CD4-positive, alpha-beta T cell treated with Interleukin-6 for 4 hours (primary cell): ENCODE data around the gene AGBL2.
"Not testable (repeated sequence)": the region's sequence is repeated elsewhere in the genome, so short reads cannot be mapped to it uniquely, and the experiment has no call there.

Source experiments
- DNase-seq: peaks from one replicate; pipeline ENCODE4 v3.0.0-alpha.2; 2020; ENCODE audit warnings: mixed read lengths

AGBL2 gene, protein sequence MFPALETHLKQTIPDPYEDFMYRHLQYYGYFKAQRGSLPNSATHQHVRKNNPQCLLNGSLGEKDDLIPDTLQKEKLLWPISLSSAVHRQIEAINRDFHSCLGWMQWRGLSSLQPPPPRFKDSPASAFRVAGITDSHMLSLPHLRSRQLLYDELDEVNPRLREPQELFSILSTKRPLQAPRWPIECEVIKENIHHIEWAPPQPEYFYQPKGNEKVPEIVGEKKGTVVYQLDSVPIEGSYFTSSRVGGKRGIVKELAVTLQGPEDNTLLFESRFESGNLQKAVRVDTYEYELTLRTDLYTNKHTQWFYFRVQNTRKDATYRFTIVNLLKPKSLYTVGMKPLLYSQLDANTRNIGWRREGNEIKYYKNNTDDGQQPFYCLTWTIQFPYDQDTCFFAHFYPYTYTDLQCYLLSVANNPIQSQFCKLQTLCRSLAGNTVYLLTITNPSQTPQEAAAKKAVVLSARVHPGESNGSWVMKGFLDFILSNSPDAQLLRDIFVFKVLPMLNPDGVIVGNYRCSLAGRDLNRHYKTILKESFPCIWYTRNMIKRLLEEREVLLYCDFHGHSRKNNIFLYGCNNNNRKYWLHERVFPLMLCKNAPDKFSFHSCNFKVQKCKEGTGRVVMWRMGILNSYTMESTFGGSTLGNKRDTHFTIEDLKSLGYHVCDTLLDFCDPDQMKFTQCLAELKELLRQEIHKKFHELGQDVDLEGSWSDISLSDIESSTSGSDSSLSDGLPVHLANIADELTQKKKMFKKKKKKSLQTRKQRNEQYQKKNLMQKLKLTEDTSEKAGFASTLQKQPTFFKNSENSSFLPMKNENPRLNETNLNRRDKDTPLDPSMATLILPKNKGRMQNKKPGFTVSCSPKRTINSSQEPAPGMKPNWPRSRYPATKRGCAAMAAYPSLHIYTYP

GRCh38 chr11:47715082-47715669, at the start of gene AGBL2:
TSS of gene AGBL2 (minus strand) at chr11:47715369. CDS start at chr11:47714650, 719 bp downstream.
- DNase-seq = peak; percentile 90

DNA sequence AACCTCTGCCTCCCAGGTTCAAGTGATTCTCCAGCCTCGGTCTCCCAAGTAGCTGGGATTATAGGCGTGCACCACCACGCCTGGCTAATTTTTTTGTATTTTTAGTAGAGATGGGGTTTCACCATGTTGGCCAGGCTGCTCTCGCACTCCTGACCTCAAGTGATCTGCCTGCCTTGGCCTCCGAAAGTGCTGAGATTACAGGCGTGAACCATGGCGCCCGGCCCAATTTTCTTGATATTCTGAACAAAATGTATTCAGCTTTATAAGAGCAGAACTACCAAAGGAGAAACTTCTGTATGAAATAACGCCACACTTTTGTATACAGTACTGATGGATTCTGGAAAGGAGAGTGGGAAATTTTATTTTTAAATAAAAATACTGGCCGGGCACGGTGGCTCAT, 44.1 kb upstream of the AGBL2 start:
- not testable (repeated sequence) for DNase-seq

DNA sequence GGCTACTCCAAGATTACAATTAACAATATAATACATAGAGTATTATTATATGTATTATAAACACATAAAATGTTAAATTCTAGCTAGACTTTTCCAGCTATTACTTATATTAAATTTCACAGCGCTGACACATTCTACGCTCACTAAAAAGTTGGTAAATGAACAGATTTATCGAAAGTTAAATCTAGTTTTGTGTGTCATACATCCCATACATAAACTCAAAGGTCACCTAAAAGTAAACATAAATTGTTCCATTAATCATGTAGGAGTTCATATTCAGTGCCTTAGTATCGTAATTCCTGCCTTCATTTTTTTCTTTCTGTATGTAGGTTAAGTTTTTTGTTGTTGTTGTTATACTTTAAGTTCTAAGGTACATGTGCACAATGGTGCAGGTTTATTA, 41.0 kb upstream of the AGBL2 start:
- DNase-seq = no peak

DNA sequence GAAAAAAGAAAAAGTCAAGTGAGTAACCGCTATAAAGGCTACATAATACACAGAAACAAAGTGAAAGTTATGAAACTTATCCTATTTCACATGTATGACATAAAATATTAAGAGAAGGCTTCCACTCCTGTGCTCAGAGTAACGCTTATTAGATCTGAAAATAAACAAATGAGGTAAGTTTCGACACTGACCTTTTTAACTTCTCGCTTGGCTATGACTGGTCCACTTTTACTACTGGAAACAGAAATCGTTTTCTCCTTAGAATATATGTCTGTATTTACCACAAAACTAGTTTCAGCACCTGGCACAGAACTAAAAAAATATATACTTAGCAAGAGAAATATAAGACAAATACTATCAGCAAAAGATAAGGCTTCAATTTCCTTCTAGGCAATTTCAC, 35.6 kb upstream of the AGBL2 start:
- DNase-seq = no peak

DNA sequence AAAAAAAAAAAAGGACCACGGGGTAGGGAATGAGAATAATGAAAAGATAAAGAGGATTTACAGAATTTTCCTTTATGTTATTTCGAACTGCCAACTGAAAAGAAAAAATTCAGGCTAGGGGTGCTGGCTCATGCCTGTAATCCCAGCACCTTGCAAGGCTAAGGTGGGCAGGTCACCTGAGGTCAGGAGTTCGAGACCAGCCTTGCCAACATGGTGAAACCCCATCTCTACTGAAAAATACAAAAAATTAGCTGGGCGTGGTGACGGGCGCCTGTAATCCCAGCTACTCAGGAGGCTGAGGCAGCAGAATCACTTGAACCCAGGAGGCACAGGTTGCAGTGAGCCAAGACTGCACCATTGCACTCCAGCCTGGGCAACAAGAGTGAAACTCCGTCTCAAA, 27.3 kb upstream of the AGBL2 start:
- not testable (repeated sequence) for DNase-seq

DNA sequence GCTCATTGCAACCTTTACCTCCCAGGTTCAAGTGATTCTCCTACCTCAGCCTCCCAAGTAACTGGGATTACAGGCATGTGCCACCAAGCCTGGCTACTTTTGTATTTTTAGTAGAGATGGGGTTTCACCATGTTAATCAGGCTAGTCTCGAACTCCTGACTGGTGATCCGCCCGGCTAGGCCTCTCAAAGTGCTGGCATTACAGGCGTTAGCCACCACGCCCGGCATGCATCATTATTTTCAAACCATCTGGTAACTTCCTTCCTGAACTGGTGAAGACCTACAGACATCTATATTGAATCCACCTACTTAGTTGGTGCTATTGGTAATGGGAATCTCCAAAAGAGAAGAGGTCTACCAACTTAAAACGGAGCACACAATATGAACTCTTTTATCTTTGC, 22.6 kb upstream of the AGBL2 start:
- DNase-seq = not testable (repeated sequence)

GRCh38 chr11:47732271-47732670, 17.1 kb upstream of the AGBL2 start:
- DNase-seq = no peak

DNA sequence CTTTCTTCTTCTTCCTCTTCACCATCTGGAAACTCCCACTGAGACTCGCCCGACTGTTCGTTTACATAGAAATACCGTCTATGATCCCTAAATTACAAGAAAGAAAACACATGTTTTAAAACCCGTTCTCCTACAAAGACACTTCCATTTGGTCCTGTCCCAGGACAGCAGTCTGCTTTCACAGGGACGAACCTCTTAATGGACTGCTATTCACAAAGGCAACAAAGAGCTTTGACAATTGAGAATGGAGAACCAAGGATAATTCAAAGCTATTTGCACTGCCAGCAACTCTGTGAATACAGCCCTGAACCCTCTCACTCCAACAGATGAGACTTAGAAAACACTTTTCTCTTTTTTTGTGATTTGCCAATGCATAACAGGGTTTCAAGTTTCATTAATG, 16.3 kb upstream of the AGBL2 start:
- no peak for DNase-seq

DNA sequence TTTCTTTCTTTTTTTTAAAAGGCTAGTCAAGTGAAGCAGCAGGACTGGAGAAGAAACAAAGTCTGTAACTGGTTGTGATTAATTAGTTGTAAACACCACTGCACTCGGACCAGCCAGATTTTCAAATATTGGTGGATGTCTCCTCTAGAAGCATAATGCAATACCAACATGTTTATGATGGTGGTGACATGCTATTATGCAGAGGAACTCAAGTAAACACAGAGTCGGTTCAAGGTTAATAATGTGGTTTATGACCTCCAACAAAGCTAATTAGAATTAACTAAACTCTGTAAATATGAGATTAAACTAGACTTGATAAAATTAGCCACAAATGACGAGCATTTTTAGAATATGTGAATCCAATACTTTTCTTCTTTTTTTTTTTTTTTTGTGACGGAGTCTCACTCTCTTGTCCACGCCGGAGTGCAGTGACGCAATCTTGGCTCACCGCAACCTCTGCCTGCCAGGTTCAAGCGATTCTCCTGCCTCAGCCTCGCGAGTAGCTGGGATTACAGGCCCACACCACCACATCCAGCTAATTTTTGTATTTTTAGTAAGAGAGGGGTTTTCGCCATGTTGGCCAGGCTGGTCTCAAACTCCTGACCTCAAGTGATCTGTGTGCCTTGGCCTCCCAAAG, 11.8 kb upstream of the AGBL2 start:
- no peak for DNase-seq

- no peak for DNase-seq
These were observed 10.9 kb upstream of the AGBL2 start for GRCh38 chr11:47726118-47726442.

DNA sequence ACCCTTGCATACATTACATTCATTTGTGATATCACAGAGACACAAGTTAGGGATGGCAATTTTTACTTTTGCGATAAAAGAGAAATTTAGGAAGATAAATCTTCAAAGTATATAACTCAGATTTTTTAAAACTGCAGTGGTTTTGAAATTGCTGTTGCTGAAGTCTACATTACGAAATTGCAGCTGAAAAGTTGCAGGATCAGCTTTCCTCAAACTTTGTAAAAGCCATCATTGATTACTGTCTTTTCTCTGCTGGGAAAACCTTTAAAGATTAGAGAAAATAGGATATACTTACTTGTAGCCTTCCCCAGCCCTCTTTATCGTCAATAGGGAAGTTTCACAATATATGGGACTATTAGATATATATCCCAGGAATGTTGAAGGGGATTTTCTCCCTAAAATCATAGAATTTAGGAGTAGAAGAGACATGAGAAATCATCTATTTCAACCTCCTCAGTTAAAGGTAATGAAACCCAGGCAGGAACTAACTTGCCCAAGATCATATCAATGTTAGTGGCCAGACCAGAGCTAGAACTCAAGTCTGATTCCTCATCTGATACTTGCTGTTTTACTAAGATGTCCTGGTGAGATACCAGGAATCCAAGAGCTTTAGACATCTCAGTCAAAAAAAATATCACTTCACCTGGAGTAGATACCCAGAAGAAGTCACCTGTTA, 10.4 kb upstream of the AGBL2 start:
- no peak for DNase-seq

DNA sequence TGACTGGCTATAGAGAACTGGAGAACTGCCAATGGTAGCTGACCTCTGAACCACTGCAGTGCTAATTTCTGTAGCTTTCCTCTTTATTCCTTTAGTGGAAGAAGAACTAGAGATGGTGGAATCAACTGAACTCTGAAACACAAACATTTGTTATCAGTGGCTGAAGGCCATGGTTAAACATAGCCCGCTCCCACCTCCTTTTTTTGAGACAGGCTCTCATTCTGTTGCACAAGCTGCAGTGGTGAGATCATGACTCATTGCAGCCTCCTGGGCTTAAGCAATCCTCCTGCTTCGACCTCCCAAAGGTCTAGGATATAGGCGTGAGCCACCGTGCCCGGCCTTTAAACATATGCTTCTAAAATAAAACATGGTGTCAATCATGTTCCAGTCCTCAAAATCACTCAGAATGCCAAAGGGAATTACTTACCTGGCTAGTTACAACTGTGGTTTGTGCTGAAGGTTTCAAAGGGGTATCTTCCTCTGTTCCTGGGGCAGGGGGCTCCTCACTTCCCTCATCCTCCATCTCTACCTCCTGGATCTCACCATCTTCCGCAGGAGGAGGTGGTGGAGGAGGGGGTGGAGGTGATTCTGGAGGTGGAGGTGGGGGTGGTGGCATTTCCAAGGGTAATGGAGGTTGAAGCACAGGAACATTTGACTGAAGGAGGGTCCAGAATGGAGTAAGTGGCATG, 9.0 kb upstream of the AGBL2 start:
- DNase-seq = no peak

- no peak for DNase-seq
These were observed 7.9 kb upstream of the AGBL2 start for GRCh38 chr11:47723041-47723440.

DNA sequence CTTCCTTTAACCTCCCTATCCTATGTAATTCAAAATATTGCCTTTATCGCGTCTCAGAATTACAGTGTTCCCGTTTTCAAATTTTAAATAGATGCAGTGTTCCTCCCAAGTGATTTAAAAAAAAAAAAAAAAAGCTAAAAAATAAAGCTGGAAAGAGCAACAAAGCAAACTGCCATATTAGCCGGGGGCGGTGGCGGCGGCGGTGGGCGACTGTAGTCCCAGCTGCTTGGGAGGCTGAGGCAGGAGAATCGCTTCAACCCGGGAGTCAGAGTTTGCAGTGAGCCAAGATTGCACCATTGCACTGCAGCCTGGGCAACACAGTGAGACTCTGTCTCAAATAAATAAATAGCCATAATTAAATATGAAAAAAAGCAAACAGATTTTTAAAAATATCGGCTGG, 5.5 kb upstream of the AGBL2 start:
- no peak for DNase-seq

DNA sequence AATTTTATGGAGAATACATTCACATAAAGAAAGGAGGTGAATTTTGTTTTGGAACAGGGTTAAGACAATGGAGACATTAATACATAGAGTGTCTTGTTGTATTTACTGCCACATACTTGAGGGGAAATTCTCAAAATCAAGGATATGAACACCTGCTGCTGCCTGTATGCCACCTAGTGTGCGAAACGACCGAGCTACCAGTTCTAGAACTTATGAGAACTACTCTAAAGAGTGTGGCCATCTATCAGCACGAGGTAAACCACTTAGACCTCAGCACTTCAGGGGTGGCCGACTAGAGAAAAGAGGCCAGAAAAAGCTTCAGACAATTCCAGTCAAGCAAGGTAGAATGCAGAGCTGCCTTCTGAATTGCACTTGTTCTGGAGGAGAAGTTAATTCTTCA, 1.5 kb upstream of the AGBL2 start:
- no peak for DNase-seq

DNA sequence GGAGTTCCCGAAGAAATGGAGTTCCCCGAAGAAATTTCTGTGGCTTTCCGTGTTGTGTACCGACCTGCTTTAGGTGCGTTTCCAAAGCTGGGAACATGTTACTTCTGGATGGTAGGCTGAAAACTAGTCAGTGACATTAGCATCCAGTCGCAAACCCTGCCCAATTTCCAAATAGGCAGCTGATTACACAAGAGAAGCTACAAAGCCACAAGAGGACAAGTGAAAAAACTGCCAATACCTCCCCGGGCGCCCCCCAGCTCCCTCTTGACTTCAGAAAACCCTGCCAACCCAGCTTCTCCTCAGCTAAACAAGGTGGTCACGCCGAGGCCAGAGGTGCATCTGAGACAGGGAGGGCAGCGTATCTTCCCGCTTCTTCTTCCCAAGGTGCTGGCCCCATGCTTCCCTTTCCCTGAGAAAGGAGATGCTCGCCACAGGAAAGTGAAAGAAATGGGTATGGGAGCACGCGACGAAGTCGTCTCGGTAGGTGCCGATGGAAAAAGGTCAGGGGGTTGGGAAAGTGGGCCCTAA, 551 bp downstream of the AGBL2 start:
- peak; percentile 20 for DNase-seq

- no peak for DNase-seq
These were observed 3.4 kb downstream of the AGBL2 start for GRCh38 chr11:47711816-47712215.

GRCh38 chr11:47711225-47711624, 3.9 kb downstream of the AGBL2 start:
- no peak for DNase-seq

DNA sequence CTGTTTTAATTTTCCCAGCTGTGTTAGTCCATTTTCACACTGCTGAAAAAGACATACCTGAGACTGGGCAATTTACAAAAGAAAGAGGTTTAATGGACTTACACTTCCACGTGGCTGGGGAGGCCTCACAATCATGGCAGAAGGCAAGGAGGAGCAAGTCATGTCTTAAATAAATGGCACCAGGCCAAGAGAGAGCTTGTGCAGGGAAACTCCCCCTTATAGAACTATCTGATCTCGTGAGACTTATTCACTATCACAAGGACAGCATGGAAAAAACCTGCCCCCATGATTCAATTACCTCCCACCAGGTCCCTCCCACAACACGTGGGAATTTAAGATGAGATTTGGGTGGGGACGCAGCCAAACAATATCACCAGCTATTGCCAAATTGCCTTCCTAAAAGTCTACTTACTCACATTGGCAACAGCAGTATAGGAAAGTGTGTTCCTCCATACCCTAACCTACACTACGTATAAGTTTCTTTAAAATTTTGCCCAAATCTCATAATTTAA, 7.8 kb downstream of the AGBL2 start:
- not testable (repeated sequence) for DNase-seq

DNA sequence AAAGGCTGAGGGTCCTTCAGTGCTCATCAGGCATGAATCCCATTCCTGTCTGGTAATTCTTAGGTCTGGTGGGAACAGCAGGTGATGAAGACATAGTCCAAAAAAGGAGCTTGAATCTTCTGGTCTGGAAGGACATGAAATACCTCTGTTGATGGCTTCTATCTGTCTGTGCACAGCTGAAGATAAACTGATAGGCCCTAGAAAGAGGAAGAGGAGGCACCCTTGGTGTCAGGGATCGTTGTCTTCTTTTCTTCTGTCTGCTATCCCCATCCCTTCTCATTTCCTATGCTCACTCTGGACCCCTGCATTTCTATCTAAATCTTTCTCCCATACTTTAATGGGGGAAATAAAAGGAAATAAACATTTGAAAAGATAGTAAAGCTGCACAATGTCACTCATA, 9.4 kb downstream of the AGBL2 start:
- DNase-seq = no peak

DNA sequence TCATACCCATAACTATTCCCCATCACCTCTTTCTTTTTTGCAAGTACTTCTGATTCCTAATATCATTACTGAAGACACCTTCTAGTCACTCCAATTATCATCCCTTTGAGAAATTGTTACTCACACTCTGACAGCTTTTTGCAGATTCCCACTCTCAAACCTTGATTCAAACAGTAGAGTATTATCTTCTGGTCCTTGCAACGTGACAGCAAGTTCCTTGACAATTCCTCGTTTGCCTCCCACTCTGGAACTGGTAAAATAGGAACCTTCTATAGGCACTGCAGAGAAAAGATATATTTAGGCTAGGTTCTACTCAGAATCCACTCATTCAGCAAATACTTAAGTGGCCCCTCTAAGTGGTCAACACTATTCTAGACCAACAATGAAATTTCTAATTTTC, 23.2 kb downstream of the AGBL2 start:
- no peak for DNase-seq

GRCh38 chr11:47689480-47689879, 25.7 kb downstream of the AGBL2 start:
- DNase-seq = no peak
